Gastroesophageal sphincter (tissue), 4 donors: ENCODE data around the gene DPEP1. TPM values are rescaled to one million over a fixed set of nuclear protein-coding genes. Genes with fewer than 3 reads are reported as not detected.

Experiments
- ATAC-seq: fragments of 150-250 bp; one replicate; pipeline ENCODE4 v1.9.1; 2016; ENCODE audit warnings: mild to moderate bottlenecking, moderate library complexity
- H3K27ac ChIP-seq, 4 donors: fragments of 200-600 bp; sonication (generic) in 3 of 4; 1 replicate in 3 of 4; 2 replicates in 1 of 4; pipeline ENCODE4 v1.5.1; 2016 to 2019
- H3K27me3 ChIP-seq: fragments of 200-600 bp; sonication (generic); one replicate; pipeline ENCODE4 v1.5.1; 2019
- H3K36me3 ChIP-seq, 2 donors: fragments of 200-600 bp; sonication (generic); one replicate each; pipeline ENCODE4 v1.5.1; 2019; ENCODE audit warnings: control low read depth in 1 of 2
- H3K4me1 ChIP-seq, 3 donors: fragments of 200-600 bp; sonication (generic); 1 replicate in 2 of 3; 2 replicates in 1 of 3; pipeline ENCODE4 v1.5.1; 2016 to 2019; ENCODE audit warnings: control low read depth in 2 of 3
- H3K4me3 ChIP-seq, 2 donors: fragments of 200-600 bp; sonication (generic); one replicate each; pipeline ENCODE4 v1.5.1; 2019; ENCODE audit warnings: mild to moderate bottlenecking in 1 of 2, moderate library complexity in 1 of 2
- H3K9me3 ChIP-seq, 3 donors: fragments of 200-600 bp; sonication (generic); one replicate each; pipeline ENCODE4 v1.5.1; 2017 to 2019; ENCODE audit warnings: control low read depth in 2 of 3
- EP300 ChIP-seq: sonication (generic); formaldehyde crosslinking; IDR thresholded peaks from one replicate; pipeline ENCODE4 v1.6.1; 2017; ENCODE audit warnings: antibody characterized with exemption, mild to moderate bottlenecking
- POLR2A ChIP-seq, 2 donors: fragments of 450-650 bp; IDR thresholded peaks; one replicate each; pipeline ENCODE4 v1.6.1; 2017; ENCODE audit warnings: antibody characterized with exemption in 2 of 2, mild to moderate bottlenecking in 2 of 2, moderate library complexity in 1 of 2
- POLR2AphosphoS5 ChIP-seq: sonication (generic); formaldehyde crosslinking; IDR thresholded peaks from one replicate; pipeline ENCODE4 v1.6.1; 2017; ENCODE audit warnings: antibody characterized with exemption
- WGBS, 2 donors: methylation state at CpG; one replicate each; pipeline ENCODE4 v1.1.5; 2018; ENCODE audit warnings: low coverage in 1 of 2; 5-methylcytosine and 5-hydroxymethylcytosine counted together
- total RNA-seq, 4 donors: library from RNA; depleted of rRNA; stranded (reverse); fragments of >200 nt; gene quantifications; one replicate each; pipeline ENCODE4 v1.1.0, GENCODE V29; 2016
- TF ChIP-seq, protein P1 (sequence below), 4 experiments: fragments of 200-600 bp in 2 of 4; fragments of 450-650 bp in 2 of 4; sonication (generic) in 1 of 4; IDR thresholded peaks; one replicate each; pipeline ENCODE4 v1.5.1; 2017 to 2019; ENCODE audit warnings: antibody characterized with exemption in 4 of 4, mild to moderate bottlenecking in 2 of 4, moderate library complexity in 2 of 4

The DPEP1 gene
- total RNA-seq, 4 donors from 2014 or later, result 0.54 TPM; not detected in 3

DNA sequence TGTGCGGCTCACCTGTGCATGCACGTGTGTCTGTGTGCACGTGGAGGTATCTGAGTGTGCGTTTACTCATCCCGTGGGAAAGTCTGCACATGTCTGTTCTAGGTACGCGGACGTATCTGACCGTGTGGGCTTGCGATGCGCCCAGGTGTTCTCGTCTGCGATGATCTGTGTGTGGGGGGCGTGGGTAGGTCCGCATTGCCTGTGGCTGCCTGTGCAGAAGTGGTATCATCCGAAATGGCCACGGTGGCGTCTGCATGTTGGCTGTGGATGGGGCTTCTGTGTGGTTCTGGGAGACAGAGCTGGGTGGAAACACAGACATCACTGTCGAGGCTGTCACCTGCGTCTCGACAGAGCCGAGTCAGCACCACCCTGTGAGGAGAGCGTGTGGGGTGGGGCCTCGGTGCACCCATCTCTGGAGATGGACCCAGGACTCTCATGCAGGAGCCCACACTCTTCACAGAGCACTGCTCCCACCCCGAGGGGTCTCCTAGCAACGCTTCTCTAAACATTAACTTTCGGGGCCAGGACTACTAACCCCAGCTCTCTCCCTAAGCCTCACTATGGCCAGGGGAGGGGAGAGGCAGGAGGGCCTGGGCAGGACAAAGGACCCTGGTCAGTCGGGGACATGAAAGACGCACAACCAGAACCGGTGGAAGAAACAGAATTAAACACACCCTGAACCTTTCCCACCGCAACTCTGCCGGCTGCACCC is 8.4 kb downstream of the DPEP1 start:
- 56 to 66% methylated on average over 5 to 18 of the region's 32 CpGs for WGBS, 2 donors
- TF ChIP-seq, protein P1, sequence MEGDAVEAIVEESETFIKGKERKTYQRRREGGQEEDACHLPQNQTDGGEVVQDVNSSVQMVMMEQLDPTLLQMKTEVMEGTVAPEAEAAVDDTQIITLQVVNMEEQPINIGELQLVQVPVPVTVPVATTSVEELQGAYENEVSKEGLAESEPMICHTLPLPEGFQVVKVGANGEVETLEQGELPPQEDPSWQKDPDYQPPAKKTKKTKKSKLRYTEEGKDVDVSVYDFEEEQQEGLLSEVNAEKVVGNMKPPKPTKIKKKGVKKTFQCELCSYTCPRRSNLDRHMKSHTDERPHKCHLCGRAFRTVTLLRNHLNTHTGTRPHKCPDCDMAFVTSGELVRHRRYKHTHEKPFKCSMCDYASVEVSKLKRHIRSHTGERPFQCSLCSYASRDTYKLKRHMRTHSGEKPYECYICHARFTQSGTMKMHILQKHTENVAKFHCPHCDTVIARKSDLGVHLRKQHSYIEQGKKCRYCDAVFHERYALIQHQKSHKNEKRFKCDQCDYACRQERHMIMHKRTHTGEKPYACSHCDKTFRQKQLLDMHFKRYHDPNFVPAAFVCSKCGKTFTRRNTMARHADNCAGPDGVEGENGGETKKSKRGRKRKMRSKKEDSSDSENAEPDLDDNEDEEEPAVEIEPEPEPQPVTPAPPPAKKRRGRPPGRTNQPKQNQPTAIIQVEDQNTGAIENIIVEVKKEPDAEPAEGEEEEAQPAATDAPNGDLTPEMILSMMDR (IDR thresholded peaks at IDR 0.05), result no peak
- TF ChIP-seq POLR2A (IDR thresholded peaks at IDR 0.05) (no peak), EP300 (no peak), POLR2AphosphoS5 (no peak)

DNA sequence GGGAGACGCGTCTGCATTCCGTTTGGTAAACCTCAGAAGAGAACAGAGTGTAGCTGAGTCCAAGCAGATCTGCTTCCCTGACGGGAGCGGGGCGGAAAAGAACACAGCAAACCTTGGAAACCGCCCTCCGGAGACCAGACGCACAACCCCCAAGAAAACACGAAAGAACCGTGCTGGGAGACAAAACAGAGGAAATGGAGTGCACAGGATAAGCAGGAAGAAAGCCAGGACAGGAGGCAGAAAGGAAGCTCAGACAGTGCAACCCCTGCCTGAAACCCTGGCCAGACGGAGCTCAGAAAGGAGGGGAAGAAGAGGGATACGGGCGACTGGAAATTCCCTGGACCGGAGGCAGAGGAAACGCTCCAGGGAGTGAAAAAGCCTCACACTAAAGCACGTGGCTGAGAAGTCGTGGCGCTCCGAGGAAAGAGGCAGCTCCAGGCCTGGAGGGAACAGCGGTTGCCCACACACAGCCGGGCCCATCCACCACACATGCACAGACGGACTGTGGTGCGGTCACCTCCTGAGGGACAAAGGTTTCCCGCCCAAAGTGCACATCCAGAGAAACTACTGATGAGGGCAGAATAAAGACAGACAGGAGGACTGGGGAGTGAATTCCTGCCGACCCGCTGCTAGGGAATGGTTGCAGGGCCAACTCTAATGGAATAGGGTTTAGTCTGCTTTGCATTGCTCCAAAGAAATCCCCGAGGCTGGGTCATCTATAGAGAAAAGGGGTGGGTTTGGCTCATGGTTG is 10.2 kb downstream of the DPEP1 start:
- Histone ChIP-seq H3K9me3 (no peaks in the 10 kb centered on the region), H3K36me3 (no peaks in the 10 kb centered on the region), H3K27me3 (peaks cover 64% of the 10 kb centered on the region), H3K4me3 (no peak overlapping the region), H3K27ac (peak overlapping the region in 1 of 4 donors; percentile 19), H3K4me1 (no peaks in the 10 kb centered on the region)
- 15 to 27% methylated on average over 6 to 27 of the region's 28 CpGs for WGBS, 2 donors
- no peak for ATAC-seq
- no peak for TF ChIP-seq POLR2AphosphoS5
- TF ChIP-seq EP300, result no peak
- TF ChIP-seq, protein P1 (IDR thresholded peaks at IDR 0.05), result no peak
- TF ChIP-seq POLR2A (IDR thresholded peaks at IDR 0.05), result no peak

More for the DNA sequence above, 8.4 kb downstream of the DPEP1 start:
- no peak for ATAC-seq
- H3K4me1 ChIP-seq, result no peaks in the 10 kb centered on the region
- no peaks in the 10 kb centered on the region for H3K9me3 ChIP-seq
- no peak overlapping the region for H3K27ac ChIP-seq
- no peak overlapping the region for H3K4me3 ChIP-seq
- no peaks in the 10 kb centered on the region for H3K36me3 ChIP-seq
- peaks cover 77% of the 10 kb centered on the region for H3K27me3 ChIP-seq

DNA sequence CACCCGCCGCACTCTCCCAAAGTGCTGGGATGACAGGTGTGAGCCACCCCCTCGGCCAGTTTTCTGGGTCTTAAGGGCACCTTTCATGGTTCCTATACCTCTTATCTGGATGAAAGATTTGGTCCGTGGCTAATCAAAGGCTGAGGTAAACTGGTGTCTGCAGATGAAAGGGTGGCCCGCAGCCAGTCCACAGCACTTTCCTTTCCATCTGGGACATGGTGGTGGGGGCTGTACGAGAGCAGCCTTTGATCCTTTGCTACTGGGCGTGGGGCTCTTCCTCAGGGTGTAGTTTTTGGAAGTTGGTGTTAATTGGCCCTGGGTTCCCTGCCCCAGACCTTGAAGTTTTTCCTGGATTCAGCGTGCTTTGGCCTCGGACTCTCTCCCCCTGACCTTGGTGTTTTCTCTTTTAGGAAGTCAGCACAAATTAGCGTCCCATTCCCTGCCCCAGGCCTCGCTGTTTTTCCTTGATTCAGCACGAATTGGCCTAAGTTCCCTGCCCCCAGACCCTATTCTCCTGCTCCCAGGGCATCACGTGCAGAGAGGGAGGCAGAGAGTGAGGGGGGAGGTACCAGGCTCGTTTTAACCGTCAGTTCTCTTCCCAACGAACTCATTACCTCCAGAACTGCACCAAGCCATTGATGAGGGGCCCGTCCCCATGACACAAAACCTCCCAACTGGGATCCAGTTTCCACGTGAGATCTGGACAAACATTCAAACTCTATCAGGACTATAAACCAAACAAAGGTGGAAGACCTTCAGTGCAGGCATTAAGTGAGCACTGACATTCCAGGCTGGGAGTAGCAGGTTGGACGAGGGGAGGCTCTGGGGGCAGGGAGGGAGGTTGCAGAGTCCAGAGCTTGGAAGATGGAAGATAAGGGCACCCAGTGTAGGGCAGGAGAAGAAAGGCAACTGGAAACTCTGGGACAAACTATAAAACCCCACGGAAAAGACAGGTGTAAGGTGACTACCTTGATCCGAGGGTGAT is 11.6 kb downstream of the DPEP1 start:
- WGBS, 2 donors, result 51 to 74% methylated on average over 5 to 13 of the region's 21 CpGs
- TF ChIP-seq POLR2A (IDR thresholded peaks at IDR 0.05), result no peak
- TF ChIP-seq, protein P1 (IDR thresholded peaks at IDR 0.05), result no peak
- TF ChIP-seq POLR2AphosphoS5, result no peak
- no peak for TF ChIP-seq EP300
- Histone ChIP-seq H3K4me1 (no peaks in the 10 kb centered on the region), H3K36me3 (no peaks in the 10 kb centered on the region), H3K27ac (no peak overlapping the region), H3K9me3 (no peaks in the 10 kb centered on the region), H3K27me3 (peaks cover 57% of the 10 kb centered on the region), H3K4me3 (no peak overlapping the region)
- ATAC-seq, result no peak

DNA sequence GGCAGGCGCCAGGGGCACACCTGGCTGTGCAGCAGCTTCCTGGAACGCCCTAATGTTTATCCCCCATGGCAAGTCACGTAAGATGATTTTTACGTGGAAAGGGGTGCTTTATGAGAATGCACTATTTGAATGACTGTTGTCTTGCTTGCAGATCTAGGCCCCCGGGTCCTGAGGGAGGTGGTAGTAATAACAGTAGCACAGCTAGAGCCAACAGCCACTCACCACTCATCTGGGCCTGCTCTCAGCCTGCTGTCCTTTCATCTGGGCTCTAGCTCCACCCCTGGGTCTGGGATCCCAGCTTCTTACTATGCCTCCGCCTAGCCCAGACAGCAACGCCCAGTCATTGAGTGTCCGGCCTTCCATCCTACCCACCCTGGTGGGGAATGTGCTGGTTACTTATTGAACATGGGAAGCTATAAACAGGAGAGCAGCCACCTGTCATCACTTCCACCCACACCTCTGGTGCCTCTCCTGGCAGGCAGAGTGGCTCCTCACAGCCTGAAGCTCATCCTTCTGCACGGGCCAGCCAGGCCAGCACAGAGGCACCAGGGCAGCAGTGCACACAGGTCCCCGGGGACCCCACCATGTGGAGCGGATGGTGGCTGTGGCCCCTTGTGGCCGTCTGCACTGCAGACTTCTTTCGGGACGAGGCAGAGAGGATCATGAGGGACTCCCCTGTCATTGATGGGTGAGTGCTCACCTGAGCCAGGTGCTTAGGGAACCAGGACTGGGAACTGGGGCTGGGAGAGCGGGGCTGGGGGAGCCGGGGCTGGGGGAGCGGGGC is 16.6 kb downstream of the DPEP1 start:
- 80 to 100% methylated on average over 1 to 4 of the region's 17 CpGs for WGBS, 2 donors
- H3K4me3 ChIP-seq, result no peak overlapping the region
- no peak overlapping the region for H3K27ac ChIP-seq
- peaks cover 45% of the 10 kb centered on the region for H3K27me3 ChIP-seq
- TF ChIP-seq, protein P1 (IDR thresholded peaks at IDR 0.05), result no peak
- no peak for TF ChIP-seq POLR2A (IDR thresholded peaks at IDR 0.05)
- no peak for TF ChIP-seq POLR2AphosphoS5
- no peak for TF ChIP-seq EP300
- no peak for ATAC-seq
- H3K9me3 ChIP-seq, result no peaks in the 10 kb centered on the region
- no peaks in the 10 kb centered on the region for H3K4me1 ChIP-seq
- H3K36me3 ChIP-seq, result no peaks in the 10 kb centered on the region
